Adrenal gland (tissue), 5 donors: ENCODE measurements around the gene MEX3A.

Source experiments
- POLR2A ChIP-seq, 2 donors: fragments of 450-650 bp; IDR thresholded peaks; one replicate each; pipeline ENCODE4 v1.6.1; 2017; ENCODE audit warnings: antibody characterized with exemption in 2 of 2, mild to moderate bottlenecking in 2 of 2, moderate library complexity in 1 of 2
- TF ChIP-seq, protein P1 (sequence below), 6 experiments: fragments of 450-650 bp in 4 of 6; fragments of 200-600 bp in 2 of 6; sonication (generic) in 1 of 6; IDR thresholded peaks; 1 replicate in 5 of 6; 2 replicates in 1 of 6; pipeline versions ENCODE4 v1.5.1 to v1.8.0; 2016 to 2021; ENCODE audit warnings: antibody characterized with exemption in 6 of 6, mild to moderate bottlenecking in 2 of 6, moderate library complexity in 1 of 6
- donor health status: DM: no; HTN: no; CAD: no.

DNA sequence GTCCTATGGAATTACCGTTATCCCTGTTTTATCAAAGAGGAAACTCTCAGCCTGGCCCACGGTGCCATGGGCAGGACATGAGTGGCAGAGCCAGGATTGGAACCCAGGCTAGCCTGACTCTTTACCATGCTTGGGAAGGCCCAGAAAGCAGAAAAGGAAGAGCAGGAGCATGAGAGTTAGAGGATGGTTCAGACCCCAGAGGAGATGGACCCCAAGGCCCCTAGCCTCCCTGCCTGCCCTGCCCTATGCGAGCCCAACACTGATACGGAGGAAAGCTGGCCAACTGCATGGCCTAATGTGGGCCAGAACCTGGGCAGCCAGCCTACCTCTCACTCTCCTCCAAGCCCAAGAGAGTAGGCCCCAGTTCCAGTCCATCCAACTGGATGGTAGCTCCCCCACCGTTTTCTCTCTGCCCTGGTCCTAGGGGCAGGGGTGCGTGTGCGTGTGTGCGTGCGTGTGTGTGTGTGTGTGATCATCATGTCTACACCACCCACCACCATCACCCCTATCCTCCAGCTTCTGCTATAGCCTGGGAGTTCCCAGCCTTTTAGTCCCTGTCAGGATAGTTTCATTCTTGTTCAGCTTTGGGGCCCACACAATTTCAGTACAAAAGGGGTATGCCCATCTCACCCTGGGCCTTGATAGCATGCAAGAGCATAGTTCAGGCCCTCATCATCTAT, 15.4 kb upstream of the MEX3A start:
- no peak for TF ChIP-seq POLR2A (IDR thresholded peaks at IDR 0.05)
- TF ChIP-seq, protein P1, sequence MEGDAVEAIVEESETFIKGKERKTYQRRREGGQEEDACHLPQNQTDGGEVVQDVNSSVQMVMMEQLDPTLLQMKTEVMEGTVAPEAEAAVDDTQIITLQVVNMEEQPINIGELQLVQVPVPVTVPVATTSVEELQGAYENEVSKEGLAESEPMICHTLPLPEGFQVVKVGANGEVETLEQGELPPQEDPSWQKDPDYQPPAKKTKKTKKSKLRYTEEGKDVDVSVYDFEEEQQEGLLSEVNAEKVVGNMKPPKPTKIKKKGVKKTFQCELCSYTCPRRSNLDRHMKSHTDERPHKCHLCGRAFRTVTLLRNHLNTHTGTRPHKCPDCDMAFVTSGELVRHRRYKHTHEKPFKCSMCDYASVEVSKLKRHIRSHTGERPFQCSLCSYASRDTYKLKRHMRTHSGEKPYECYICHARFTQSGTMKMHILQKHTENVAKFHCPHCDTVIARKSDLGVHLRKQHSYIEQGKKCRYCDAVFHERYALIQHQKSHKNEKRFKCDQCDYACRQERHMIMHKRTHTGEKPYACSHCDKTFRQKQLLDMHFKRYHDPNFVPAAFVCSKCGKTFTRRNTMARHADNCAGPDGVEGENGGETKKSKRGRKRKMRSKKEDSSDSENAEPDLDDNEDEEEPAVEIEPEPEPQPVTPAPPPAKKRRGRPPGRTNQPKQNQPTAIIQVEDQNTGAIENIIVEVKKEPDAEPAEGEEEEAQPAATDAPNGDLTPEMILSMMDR (IDR thresholded peaks at IDR 0.05): no peak
